ENCODE results near the gene NSUN6.

NSUN6 gene

GRCh38 chr10:18651324-18652007 is at the start of gene NSUN6:
Gene NSUN6 (minus strand): TSS chr10:18651587. CDS start chr10:18651203, 384 bp downstream.
- DNase-seq: peak; percentile 16 to 78

- DNase-seq: no peak
Measured at GRCh38 chr10:18699849-18700840, 48.8 kb upstream of the NSUN6 start.

GRCh38 chr10:18690541-18690940 is 39.2 kb upstream of the NSUN6 start:
- DNase-seq: no peak

GRCh38 chr10:18689498-18689897 is 38.1 kb upstream of the NSUN6 start:
- peak in 1 of 2 experiments; percentile 35 for DNase-seq

- DNase-seq: no peak
Measured at GRCh38 chr10:18687706-18688105, 36.3 kb upstream of the NSUN6 start.

GRCh38 chr10:18687195-18687594 is 35.8 kb upstream of the NSUN6 start:
- DNase-seq: no peak

- DNase-seq: no peak
Measured at GRCh38 chr10:18685555-18685954, 34.2 kb upstream of the NSUN6 start.

GRCh38 chr10:18684953-18685352 is 33.6 kb upstream of the NSUN6 start:
- DNase-seq: no peak

- no peak for DNase-seq
Measured at GRCh38 chr10:18684416-18684815, 33.0 kb upstream of the NSUN6 start.

- peak in 1 of 2 experiments; percentile 7 for DNase-seq
Measured at GRCh38 chr10:18683427-18683826, 32.0 kb upstream of the NSUN6 start.

- peak in 1 of 2 experiments; percentile 45 for DNase-seq
Measured at GRCh38 chr10:18681971-18682411, 30.6 kb upstream of the NSUN6 start.

- no peak for DNase-seq
Measured at GRCh38 chr10:18681366-18681765, 30.0 kb upstream of the NSUN6 start.

GRCh38 chr10:18680754-18681153 is 29.4 kb upstream of the NSUN6 start:
- DNase-seq: no peak

- no peak for DNase-seq
Measured at GRCh38 chr10:18675086-18675801, 23.9 kb upstream of the NSUN6 start.

- no peak for DNase-seq
Measured at GRCh38 chr10:18668026-18668425, 16.6 kb upstream of the NSUN6 start.

- peak in 1 of 2 experiments; percentile 30 for DNase-seq
Measured at GRCh38 chr10:18666810-18667209, 15.4 kb upstream of the NSUN6 start.

GRCh38 chr10:18665815-18666558 is 14.6 kb upstream of the NSUN6 start:
- no peak for DNase-seq

- no peak for DNase-seq
Measured at GRCh38 chr10:18664841-18665478, 13.6 kb upstream of the NSUN6 start.

- DNase-seq: no peak
Measured at GRCh38 chr10:18660816-18661431, 9.5 kb upstream of the NSUN6 start.

GRCh38 chr10:18659819-18660535 is 8.6 kb upstream of the NSUN6 start:
- peak in 1 of 2 experiments; percentile 38 for DNase-seq

Data from SW 1271 (cell line).